HepG2 (cell line): ENCODE data around the gene KIAA0825. TPM values are rescaled to one million over a fixed set of nuclear protein-coding genes. Genes with fewer than 3 reads are reported as not detected.

Source experiments
- ATAC-seq: fragments of 200-7000 bp; cut with Tn5 transposase; 3 replicates; pipeline ENCODE4 v1.9.1; 2020; ENCODE audit warnings: mild to moderate bottlenecking, moderate library complexity
- BruUV-seq: library from RNA; stranded (reverse); fragments of 400-500 nt; replicated peaks from 2 replicates; lab custom pipeline; 2021; lab: Mats Ljungman, UMichigan
- CTCF ChIA-PET: fragments of 300-600 bp; formaldehyde crosslinking; extraction: SDS; loops from one replicate; lab custom pipeline; 2021; ENCODE audit warnings: low total read pairs, inconsistent platforms, low intra/inter-chr PET ratio; lab: Yijun Ruan, JAX
- POLR2A ChIA-PET: fragments of 350-600 bp; sonication (Branson Sonifier 250); formaldehyde crosslinking; loops from one replicate; lab custom pipeline; 2020; ENCODE audit warnings: antibody characterized with exemption, inconsistent platforms; lab: Yijun Ruan, JAX
- DNase-seq: peaks from one replicate; pipeline ENCODE4 v3.0.0-alpha.2; 2015; ENCODE audit warnings: low spot score
- FAIRE-seq: peaks from 3 replicates; lab custom pipeline; 2011; peaks lifted over from hg19 to GRCh38; lab: Jason Lieb, UNC
- H2AFZ ChIP-seq: one replicate; pipeline ENCODE4 v1.6.1; 2011; ENCODE audit warnings: low read length, inconsistent platforms
- H3K27ac ChIP-seq: fragments of 300-600 bp; 3 replicates; pipeline ENCODE4 v1.8.0; 2011; ENCODE audit warnings: mixed run types, mild to moderate bottlenecking, mixed read lengths, low read length, inconsistent platforms; ENCODE audit not compliant: insufficient read depth; ENCODE audit errors: extremely low read length
- H3K27me3 ChIP-seq, 2 experiments: fragments of 200-600 bp in 1 of 2; 2 replicates in 1 of 2; 3 replicates in 1 of 2; pipeline versions ENCODE4 v1.6.0 to v1.8.0; 2011; ENCODE audit warnings: low read length in 2 of 2, mild to moderate bottlenecking in 2 of 2, moderate library complexity in 2 of 2, inconsistent platforms in 1 of 2; ENCODE audit not compliant: insufficient read depth in 2 of 2, control insufficient read depth in 1 of 2
- H3K36me3 ChIP-seq, 2 experiments: fragments of 200-600 bp in 1 of 2; replicated peaks in 1 of 2; 2 replicates in 1 of 2; 3 replicates in 1 of 2; pipeline versions ENCODE4 v1.5.1 to v1.8.0; 2011; ENCODE audit warnings: low read length in 2 of 2, inconsistent platforms in 1 of 2; ENCODE audit not compliant: insufficient read depth in 2 of 2, control insufficient read depth in 1 of 2
- H3K4me1 ChIP-seq: 2 replicates; pipeline ENCODE4 v1.5.1; 2012; ENCODE audit warnings: low read length, inconsistent platforms; ENCODE audit not compliant: insufficient read depth
- H3K4me2 ChIP-seq: 2 replicates; pipeline ENCODE4 v1.6.0; 2011; ENCODE audit warnings: low read depth, low read length, inconsistent platforms
- H3K4me3 ChIP-seq, 3 experiments: fragments of 200-600 bp in 1 of 3; sonication (generic), shearing (Covaris generic) in 1 of 3; replicated peaks in 1 of 3; 2 replicates each; pipeline ENCODE4 v1.5.1; 2011 to 2016; ENCODE audit warnings: low read length in 3 of 3, inconsistent platforms in 2 of 3, low read depth in 2 of 3, mild to moderate bottlenecking in 2 of 3, control low read depth in 1 of 3, mixed read lengths in 1 of 3; ENCODE audit not compliant: insufficient read depth in 1 of 3
- H3K79me2 ChIP-seq: one replicate; pipeline ENCODE4 v1.6.1; 2011; ENCODE audit warnings: low read length, inconsistent platforms; ENCODE audit not compliant: insufficient read depth
- H3K9ac ChIP-seq: 2 replicates; pipeline ENCODE4 v1.6.0; 2011; ENCODE audit warnings: mild to moderate bottlenecking, low read depth, low read length, inconsistent platforms; ENCODE audit not compliant: insufficient read depth
- H3K9me3 ChIP-seq: 2 replicates; pipeline ENCODE4 v1.5.1; 2012; ENCODE audit warnings: mild to moderate bottlenecking, low read length
- H4K20me1 ChIP-seq: 2 replicates; pipeline ENCODE4 v1.6.0; 2011; ENCODE audit warnings: inconsistent platforms, mild to moderate bottlenecking, low read length, moderate library complexity; ENCODE audit not compliant: insufficient read depth
- ARID4A ChIP-seq: sonication (generic); formaldehyde crosslinking; IDR thresholded peaks from 2 replicates; pipeline ENCODE4 v1.5.0; 2020; ENCODE audit warnings: mild to moderate bottlenecking, missing genetic modification reagents, borderline replicate concordance
- ATF7 ChIP-seq, 2 experiments: fragments of 450-650 bp in 1 of 2; sonication (generic) in 1 of 2; formaldehyde crosslinking in 1 of 2; IDR thresholded peaks; 2 replicates each; pipeline versions ENCODE4 v1.4.0 to v1.6.1; 2016 to 2020; ENCODE audit warnings: antibody characterized with exemption in 1 of 2, mild to moderate bottlenecking in 1 of 2, missing genetic modification reagents in 1 of 2
- CREB1 ChIP-seq, 2 experiments: fragments of 450-650 bp in 1 of 2; IDR thresholded peaks; 2 replicates each; pipeline ENCODE4 v1.6.1; 2016 to 2017; ENCODE audit warnings: control low read depth in 1 of 2, mild to moderate bottlenecking in 1 of 2, missing compliant biosample characterization in 1 of 2, missing genetic modification characterization in 1 of 2
- ELK4 ChIP-seq: sonication (generic); formaldehyde crosslinking; IDR thresholded peaks from 2 replicates; pipeline ENCODE4 v1.9.0; 2021; ENCODE audit warnings: missing genetic modification reagents, borderline replicate concordance
- MXD4 ChIP-seq: IDR thresholded peaks from 2 replicates; pipeline ENCODE4 v1.6.1; 2016; ENCODE audit warnings: mild to moderate bottlenecking, missing biosample characterization, missing genetic modification reagents
- SETDB1 ChIP-seq: sonication (generic); formaldehyde crosslinking; IDR thresholded peaks from 2 replicates; pipeline ENCODE4 v1.5.1; 2020; ENCODE audit warnings: missing genetic modification reagents, mild to moderate bottlenecking, borderline replicate concordance
- SP5 ChIP-seq: IDR thresholded peaks from 2 replicates; pipeline ENCODE4 v1.6.1; 2016; ENCODE audit warnings: low read depth, borderline replicate concordance
- ZSCAN20 ChIP-seq: sonication (generic); formaldehyde crosslinking; IDR thresholded peaks from 2 replicates; pipeline ENCODE4 v1.4.0; 2020; ENCODE audit warnings: missing genetic modification reagents, mild to moderate bottlenecking, borderline replicate concordance
- WGBS: methylation state at CpG from one replicate; pipeline ENCODE4 v1.1.6; 2017; ENCODE audit warnings: low lambda C conversion rate; 5-methylcytosine and 5-hydroxymethylcytosine counted together
- in situ Hi-C: cut with HindIII; loops from 2 replicates; pipeline ENCODE4 v1.10.0; 2017; ENCODE audit warnings: low pct_unique_long_range_greater_than_20kb; ENCODE audit not compliant: extremely low pct_ligation_motif_present
- intact Hi-C: fragments of 100-400 bp; cut with micrococcal nuclease; formaldehyde crosslinking; loops from one replicate; pipeline ENCODE4 v1.10.0; 2022; ENCODE audit not compliant: unreplicated experiment
- polyA plus RNA-seq, 8 experiments: library from polyadenylated mRNA; depleted of rRNA in 3 of 8; stranded (reverse) in 7 of 8; unstranded in 1 of 8; fragments of >200 nt; fragmentation: Illumina TruSeq in 4 of 8; extraction: Trizol in 4 of 8; gene quantifications; 2 replicates each; pipeline versions ENCODE4 v1.2.1 to v1.2.3, GENCODE V29; 2011 to 2016; ENCODE audit warnings: low read depth in 4 of 8, missing spikeins in 1 of 8, mixed read lengths in 1 of 8; ENCODE audit not compliant: insufficient read depth in 1 of 8
- total RNA-seq, 5 experiments: library from RNA; depleted of rRNA; stranded (reverse); fragments of >200 nt; fragmentation: Illumina TruSeq; extraction: Trizol; gene quantifications; 2 replicates each; pipeline ENCODE4 v1.2.3, GENCODE V29; 2016; ENCODE audit warnings: low read depth in 1 of 5

The KIAA0825 gene
- total and polyA plus RNA-seq, 2 of the 13 experiments (the other 11 are each of a cell fraction or from before 2014, with no cell fraction given): 0.05 to 0.51 TPM

GRCh38 chr5:94544875-94545547, 73.4 kb downstream of the KIAA0825 start:
- 2% methylated on average over 4 of the region's 7 CpGs for WGBS
- Histone ChIP-seq H3K79me2 (no peaks in the 10 kb centered on the region), H3K27me3 (no peaks in the 10 kb centered on the region), H3K27ac (no peak overlapping the region), H3K4me2 (no peak overlapping the region), H4K20me1 (no peaks in the 10 kb centered on the region), H3K4me3 (no peak overlapping the region), H3K4me1 (no peaks in the 10 kb centered on the region), H2AFZ (no peak overlapping the region), H3K36me3 (no peaks in the 10 kb centered on the region), H3K9me3 (peaks cover 25% of the 10 kb centered on the region), H3K9ac (no peak overlapping the region)
- no TSS peak for BruUV-seq
- DNase-seq (no peak), FAIRE-seq (no peak), ATAC-seq (no peak)
- TF ChIP-seq CREB1 (IDR thresholded peaks at IDR 0.05): peak; percentile 90
- no peak for TF ChIP-seq CREB1 (CRISPR knock-in tag; IDR thresholded peaks at IDR 0.05)
- no peak for TF ChIP-seq MXD4 (CRISPR knock-in tag)
- peak; percentile 67 for TF ChIP-seq ATF7 (IDR thresholded peaks at IDR 0.05)
- no peak for TF ChIP-seq ATF7 (CRISPR knock-in tag; IDR thresholded peaks at IDR 0.05)
- intact Hi-C loops: no loop called here
- in situ Hi-C loops: no loop called here
- ChIA-PET POLR2A (no interaction called here), CTCF (no interaction called here)

GRCh38 chr5:94544031-94544650, 74.3 kb downstream of the KIAA0825 start:
- H4K20me1 ChIP-seq: no peaks in the 10 kb centered on the region
- ChIA-PET CTCF (no interaction called here), POLR2A (no interaction called here)
- H3K36me3 ChIP-seq: no peaks in the 10 kb centered on the region
- BruUV-seq: no TSS peak
- H3K4me2 ChIP-seq: no peak overlapping the region
- FAIRE-seq: no peak
- ATAC-seq: no peak
- in situ Hi-C loops (no loop called here), intact Hi-C loops (no loop called here)
- peaks cover 33% of the 10 kb centered on the region for H3K9me3 ChIP-seq
- no peak overlapping the region for H3K9ac ChIP-seq
- WGBS: 4% methylated on average over 1 of the region's 1 CpG
- no peak overlapping the region for H2AFZ ChIP-seq
- no peaks in the 10 kb centered on the region for H3K4me1 ChIP-seq
- no peaks in the 10 kb centered on the region for H3K79me2 ChIP-seq
- no peak overlapping the region for H3K27ac ChIP-seq
- no peak overlapping the region for H3K4me3 ChIP-seq
- H3K27me3 ChIP-seq: no peaks in the 10 kb centered on the region
- DNase-seq: no peak
- TF ChIP-seq ZSCAN20 (CRISPR knock-in tag) (no peak), SP5 (no peak), ELK4 (no peak), SETDB1 (CRISPR knock-in tag) (no peak), ARID4A (CRISPR knock-in tag) (no peak)
